GM12864 (cell line): Measurements from ENCODE around the gene BRME1.

Experiments used
- DNase-seq: peaks from one replicate; pipeline ENCODE4 v3.0.0-alpha.2; 2011; ENCODE audit warnings: low read depth
- H3K4me3 ChIP-seq: 2 replicates; pipeline ENCODE4 v1.5.1; 2011; ENCODE audit warnings: mild to moderate bottlenecking, low read depth, low read length, control low read depth
- CTCF ChIP-seq: IDR thresholded peaks from 2 replicates; pipeline ENCODE4 v1.5.1; 2011; ENCODE audit warnings: low read depth, mild to moderate bottlenecking, moderate library complexity, low read length, control low read depth, inconsistent platforms; ENCODE audit errors: missing control alignments

The BRME1 gene

GRCh38 chr19:13899912-13900584, 5.9 kb downstream of the BRME1 start:
- DNase-seq: no peak
- no peak for TF ChIP-seq CTCF
- no peak overlapping the region for H3K4me3 ChIP-seq

GRCh38 chr19:13899393-13899792, 6.5 kb downstream of the BRME1 start:
- no peak for DNase-seq
- no peak for TF ChIP-seq CTCF
- H3K4me3 ChIP-seq: no peak overlapping the region

- DNase-seq: no peak
- H3K4me3 ChIP-seq: no peak overlapping the region
- no peak for TF ChIP-seq CTCF
Observed at GRCh38 chr19:13896227-13896626, 9.7 kb downstream of the BRME1 start.

GRCh38 chr19:13894552-13894951, 11.4 kb downstream of the BRME1 start:
- DNase-seq: no peak
- TF ChIP-seq CTCF: no peak
- H3K4me3 ChIP-seq: no peak overlapping the region

GRCh38 chr19:13892870-13893269, 13.0 kb downstream of the BRME1 start:
- TF ChIP-seq CTCF: no peak
- no peak for DNase-seq
- H3K4me3 ChIP-seq: no peak overlapping the region

- H3K4me3 ChIP-seq: no peak overlapping the region
- no peak for DNase-seq
- no peak for TF ChIP-seq CTCF
Observed at GRCh38 chr19:13890136-13890535, 15.8 kb downstream of the BRME1 start.

- no peak overlapping the region for H3K4me3 ChIP-seq
- no peak for TF ChIP-seq CTCF
- no peak for DNase-seq
Observed at GRCh38 chr19:13888281-13888680, 17.6 kb downstream of the BRME1 start.
